GM23338 (cell line): ENCODE data around the gene FAM8A1. TPM values are rescaled to one million over a fixed set of nuclear protein-coding genes. Genes with fewer than 3 reads are reported as not detected.

Source experiments
- ATAC-seq: fragments of 200-7000 bp; cut with Tn5 transposase; 3 replicates; pipeline ENCODE4 v1.9.1; 2020
- DNase-seq: peaks from one replicate; pipeline ENCODE4 v3.0.0-alpha.2; 2015; ENCODE audit warnings: low spot score
- H2AFZ ChIP-seq: fragments of 200-600 bp; sonication (generic); 2 replicates; pipeline ENCODE4 v1.8.0; 2016; ENCODE audit warnings: antibody characterized with exemption, mild to moderate bottlenecking, moderate library complexity
- H3F3A ChIP-seq: fragments of 200-600 bp; sonication (generic); replicated peaks from 2 replicates; pipeline ENCODE4 v1.8.0; 2017; ENCODE audit warnings: antibody characterized with exemption, mixed run types, low read depth
- H3K27ac ChIP-seq: fragments of 200-600 bp; sonication (generic); 2 replicates; pipeline ENCODE4 v1.6.1; 2016; ENCODE audit warnings: low read depth
- H3K27me3 ChIP-seq: fragments of 200-600 bp; sonication (generic); 2 replicates; pipeline ENCODE4 v1.8.0; 2016; ENCODE audit warnings: mild to moderate bottlenecking, mixed run types, moderate library complexity; ENCODE audit not compliant: insufficient read depth
- H3K36me3 ChIP-seq: fragments of 200-600 bp; sonication (generic); 2 replicates; pipeline ENCODE4 v1.8.0; 2016; ENCODE audit warnings: mild to moderate bottlenecking; ENCODE audit not compliant: insufficient read depth
- H3K4me1 ChIP-seq: fragments of 200-600 bp; sonication (generic); 2 replicates; pipeline ENCODE4 v1.8.0; 2016; ENCODE audit warnings: mild to moderate bottlenecking, moderate library complexity; ENCODE audit not compliant: insufficient read depth
- H3K4me2 ChIP-seq: fragments of 200-600 bp; sonication (generic); 2 replicates; pipeline ENCODE4 v1.7.1; 2017; ENCODE audit warnings: mixed run types
- H3K4me3 ChIP-seq: fragments of 200-600 bp; sonication (generic); 2 replicates; pipeline ENCODE4 v1.6.1; 2016; ENCODE audit warnings: mixed run types
- H3K79me2 ChIP-seq: fragments of 200-600 bp; sonication (generic); replicated peaks from 2 replicates; pipeline ENCODE4 v1.8.0; 2017; ENCODE audit warnings: mild to moderate bottlenecking; ENCODE audit not compliant: insufficient read depth
- H3K9me2 ChIP-seq: fragments of 200-600 bp; sonication (generic); 2 replicates; pipeline ENCODE4 v1.8.0; 2017; ENCODE audit not compliant: insufficient read depth
- H4K20me1 ChIP-seq: fragments of 200-600 bp; sonication (generic); replicated peaks from 2 replicates; pipeline ENCODE4 v1.8.0; 2017; ENCODE audit warnings: mild to moderate bottlenecking; ENCODE audit not compliant: insufficient read depth
- H3K27ac Mint-ChIP-seq: 2 replicates; pipeline ENCODE4 v1.8.0; 2020; ENCODE audit warnings: inconsistent platforms, mild to moderate bottlenecking, moderate library complexity, mixed read lengths
- H3K27me3 Mint-ChIP-seq: 3 replicates; pipeline ENCODE4 v1.8.0; 2022; ENCODE audit warnings: low read depth, mild to moderate bottlenecking, moderate library complexity, mixed read lengths, inconsistent platforms; ENCODE audit not compliant: insufficient read depth, poor library complexity
- H3K36me3 Mint-ChIP-seq: 3 replicates; pipeline ENCODE4 v1.8.0; 2021; ENCODE audit warnings: low read depth, mild to moderate bottlenecking, inconsistent platforms, moderate library complexity, mixed read lengths
- H3K4me1 Mint-ChIP-seq: 3 replicates; pipeline ENCODE4 v1.8.0; 2020; ENCODE audit warnings: mild to moderate bottlenecking, inconsistent platforms, mixed read lengths
- H3K4me3 Mint-ChIP-seq: 3 replicates; pipeline ENCODE4 v1.8.0; 2021; ENCODE audit warnings: moderate library complexity, mild to moderate bottlenecking, inconsistent platforms, mixed read lengths
- H3K9me3 Mint-ChIP-seq: 3 replicates; pipeline ENCODE4 v1.8.0; 2020; ENCODE audit warnings: moderate library complexity, mild to moderate bottlenecking, inconsistent platforms, mixed read lengths
- CREB1 ChIP-seq: fragments of 250-450 bp; sonication (Bioruptor Pico); IDR thresholded peaks from 2 replicates; pipeline ENCODE4 v1.5.0; 2020; ENCODE audit warnings: low read depth, mild to moderate bottlenecking, moderate library complexity
- CTCF ChIP-seq, 2 experiments: fragments of 200-600 bp in 1 of 2; sonication (generic) in 1 of 2; conservative IDR thresholded peaks; 2 replicates each; pipeline versions ENCODE4 v1.5.1 to v1.6.1; 2016 to 2017; ENCODE audit warnings: antibody characterized with exemption in 2 of 2, low read depth in 2 of 2, mild to moderate bottlenecking in 2 of 2, moderate library complexity in 1 of 2
- EZH2 ChIP-seq: fragments of 200-600 bp; sonication (generic); IDR thresholded peaks from one replicate; pipeline ENCODE4 v1.8.0; 2017; ENCODE audit warnings: antibody characterized with exemption, mild to moderate bottlenecking, low read depth; ENCODE audit not compliant: unreplicated experiment
- EZH2phosphoT487 ChIP-seq: fragments of 200-600 bp; sonication (generic); IDR thresholded peaks from one replicate; pipeline ENCODE4 v1.8.1; 2018; ENCODE audit warnings: antibody characterized with exemption; ENCODE audit not compliant: unreplicated experiment
- JUNB ChIP-seq: IDR thresholded peaks from one replicate; pipeline ENCODE4 v1.6.1; 2016; ENCODE audit warnings: antibody characterized with exemption; ENCODE audit not compliant: unreplicated experiment
- NANOG ChIP-seq: IDR thresholded peaks from 2 replicates; pipeline ENCODE4 v1.6.1; 2016; ENCODE audit warnings: antibody characterized with exemption, borderline replicate concordance
- POLR2AphosphoS5 ChIP-seq: IDR thresholded peaks from 2 replicates; pipeline ENCODE4 v1.6.1; 2016; ENCODE audit warnings: antibody characterized with exemption, low read depth
- REST ChIP-seq: IDR thresholded peaks from one replicate; pipeline ENCODE4 v1.6.1; 2018; ENCODE audit warnings: antibody characterized with exemption; ENCODE audit not compliant: unreplicated experiment
- STAT1 ChIP-seq: IDR thresholded peaks from one replicate; pipeline ENCODE4 v1.6.1; 2016; ENCODE audit warnings: antibody characterized with exemption; ENCODE audit not compliant: unreplicated experiment
- ZNF114 ChIP-seq: fragments of 250-450 bp; sonication (Bioruptor Pico); IDR thresholded peaks from 2 replicates; pipeline ENCODE4 v1.5.0; 2020; ENCODE audit warnings: mild to moderate bottlenecking, moderate library complexity
- ZNF331 ChIP-seq: fragments of 250-450 bp; sonication (Bioruptor Pico); IDR thresholded peaks from 2 replicates; pipeline ENCODE4 v1.5.0; 2020; ENCODE audit warnings: low read depth, mild to moderate bottlenecking, moderate library complexity
- ZNF462 ChIP-seq: fragments of 250-450 bp; sonication (Bioruptor Pico); IDR thresholded peaks from 2 replicates; pipeline ENCODE4 v1.5.0; 2020; ENCODE audit warnings: mild to moderate bottlenecking, moderate library complexity
- polyA plus RNA-seq: library from polyadenylated mRNA; unstranded; fragments of >200 nt; fragmentation: Nextera tagmentation; extraction: Ambion mirVana; gene quantifications from 2 replicates; pipeline ENCODE4 v1.2.1, GENCODE V29; 2016
- total RNA-seq: library from RNA; depleted of rRNA; stranded (reverse); fragments of >200 nt; shearing (Covaris generic); gene quantifications from 2 replicates; pipeline ENCODE4 v1.2.3, GENCODE V29; 2014
- TF ChIP-seq, protein P1 (sequence below): IDR thresholded peaks from 2 replicates; pipeline ENCODE4 v1.6.1; 2016; ENCODE audit warnings: antibody characterized with exemption

Gene FAM8A1
- total and polyA plus RNA-seq, 2 experiments from 2014 or later, result 4.0 to 15.6 TPM

GRCh38 chr6:17556014-17556413, 44.1 kb upstream of the FAM8A1 start:
- Mint-ChIP-seq H3K36me3 (peaks cover 23% of the 10 kb centered on the region), H3K4me3 (no peak overlapping the region)

More at GRCh38 chr6:17556014-17556413, 44.1 kb upstream of the FAM8A1 start:
- Mint-ChIP-seq H3K27ac (no peak overlapping the region), H3K9me3 (peaks cover 11% of the 10 kb centered on the region), H3K4me1 (no peaks in the 10 kb centered on the region), H3K27me3 (no peaks in the 10 kb centered on the region)
- no peaks in the 10 kb centered on the region for H3F3A ChIP-seq
- H3K27me3 ChIP-seq, result no peaks in the 10 kb centered on the region
- H3K79me2 ChIP-seq, result no peaks in the 10 kb centered on the region
- H2AFZ ChIP-seq, result no peak overlapping the region
- no peaks in the 10 kb centered on the region; the same call in 1 of the 2 replicates for H4K20me1 ChIP-seq
- H3K27ac ChIP-seq, result no peak overlapping the region
- no peak overlapping the region for H3K4me2 ChIP-seq
- TF ChIP-seq CREB1 (CRISPR knock-in tag), result no peak
- TF ChIP-seq EZH2phosphoT487, result no peak
- no peak for TF ChIP-seq NANOG
- no peak for TF ChIP-seq REST
- TF ChIP-seq EZH2, result no peak
- TF ChIP-seq ZNF114 (CRISPR knock-in tag), result no peak
- TF ChIP-seq, protein P1, sequence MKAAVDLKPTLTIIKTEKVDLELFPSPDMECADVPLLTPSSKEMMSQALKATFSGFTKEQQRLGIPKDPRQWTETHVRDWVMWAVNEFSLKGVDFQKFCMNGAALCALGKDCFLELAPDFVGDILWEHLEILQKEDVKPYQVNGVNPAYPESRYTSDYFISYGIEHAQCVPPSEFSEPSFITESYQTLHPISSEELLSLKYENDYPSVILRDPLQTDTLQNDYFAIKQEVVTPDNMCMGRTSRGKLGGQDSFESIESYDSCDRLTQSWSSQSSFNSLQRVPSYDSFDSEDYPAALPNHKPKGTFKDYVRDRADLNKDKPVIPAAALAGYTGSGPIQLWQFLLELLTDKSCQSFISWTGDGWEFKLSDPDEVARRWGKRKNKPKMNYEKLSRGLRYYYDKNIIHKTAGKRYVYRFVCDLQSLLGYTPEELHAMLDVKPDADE, result no peak
- no peak for TF ChIP-seq STAT1
- no peak for TF ChIP-seq ZNF462
- TF ChIP-seq ZNF331 (CRISPR knock-in tag), result no peak
- TF ChIP-seq CTCF (conservative IDR thresholded peaks at IDR 0.05; ENCODE audit: low read depth in 2 of 2), result no peak
- TF ChIP-seq JUNB, result no peak
- no peak for TF ChIP-seq POLR2AphosphoS5
- no peak for DNase-seq
- no peak overlapping the region for H3K4me3 ChIP-seq
- H3K4me1 ChIP-seq, result no peaks in the 10 kb centered on the region
- peaks cover 2% of the 10 kb centered on the region; the same call in 1 of the 2 replicates for H3K36me3 ChIP-seq
- H3K9me2 ChIP-seq, result 0 out of 2 replicates have a peak, but pooled peaks cover 3% of the 10 kb centered on the region
- ATAC-seq, result no peak
